OCI-LY7 (cell line): ENCODE data around the gene WNT9B. TPM values are rescaled to one million over a fixed set of nuclear protein-coding genes. Genes with fewer than 3 reads are reported as not detected.

Experiments
- BruUV-seq: library from RNA; stranded (reverse); fragments of 400-500 nt; replicated peaks from 2 replicates; lab custom pipeline; 2021; lab: Mats Ljungman, UMichigan
- CTCF ChIA-PET: fragments of 300-600 bp; sonication (Branson Sonifier 250); formaldehyde crosslinking; loops from one replicate; lab custom pipeline; 2022; ENCODE audit warnings: antibody characterized with exemption; ENCODE audit not compliant: unreplicated experiment; lab: Charles Lee
- POLR2A ChIA-PET: fragments of 300-600 bp; sonication (Branson Sonifier 250); formaldehyde crosslinking; loops from one replicate; lab custom pipeline; 2022; ENCODE audit warnings: antibody characterized with exemption; lab: Charles Lee
- DNase-seq: peaks from one replicate; pipeline ENCODE4 v3.0.0-alpha.2; 2015; ENCODE audit warnings: low spot score
- H2AFZ ChIP-seq: fragments of 200-600 bp; sonication (generic), shearing (Covaris generic); 2 replicates; pipeline ENCODE4 v1.6.1; 2014; ENCODE audit warnings: mild to moderate bottlenecking, antibody characterized with exemption, low read length, moderate library complexity
- H3K27ac ChIP-seq: fragments of 200-600 bp; sonication (generic); 2 replicates; pipeline ENCODE4 v1.5.1; 2014; ENCODE audit warnings: mixed run types, low read depth, mild to moderate bottlenecking, moderate library complexity, low read length, inconsistent platforms; ENCODE audit not compliant: poor library complexity, severe bottlenecking
- H3K36me3 ChIP-seq: fragments of 200-600 bp; sonication (generic); 2 replicates; pipeline ENCODE4 v1.6.1; 2014; ENCODE audit warnings: mild to moderate bottlenecking, antibody characterized with exemption, low read length, moderate library complexity, mixed read lengths; ENCODE audit not compliant: insufficient read depth
- H3K4me1 ChIP-seq: fragments of 200-600 bp; sonication (generic); 2 replicates; pipeline ENCODE4 v1.5.1; 2014; ENCODE audit warnings: mild to moderate bottlenecking, low read length; ENCODE audit not compliant: insufficient read depth, poor library complexity, severe bottlenecking
- H3K4me2 ChIP-seq: fragments of 200-600 bp; sonication (generic); 2 replicates; pipeline ENCODE4 v1.6.1; 2014; ENCODE audit warnings: mild to moderate bottlenecking, low read length
- H3K4me3 ChIP-seq: fragments of 200-600 bp; sonication (generic); 2 replicates; pipeline ENCODE4 v1.5.1; 2014; ENCODE audit warnings: mild to moderate bottlenecking, low read depth, low read length; ENCODE audit not compliant: poor library complexity, severe bottlenecking
- H3K79me2 ChIP-seq: fragments of 200-600 bp; sonication (generic); 2 replicates; pipeline ENCODE4 v1.6.1; 2016; ENCODE audit warnings: low read depth, mild to moderate bottlenecking, low read length, moderate library complexity, mixed read lengths; ENCODE audit not compliant: insufficient read depth
- H3K9me2 ChIP-seq: fragments of 200-600 bp; sonication (generic); 2 replicates; pipeline ENCODE4 v1.6.1; 2016; ENCODE audit warnings: mild to moderate bottlenecking, low read length, mixed read lengths; ENCODE audit not compliant: insufficient read depth
- H3K9me3 ChIP-seq: fragments of 200-600 bp; sonication (generic); 2 replicates; pipeline ENCODE4 v1.6.1; 2014; ENCODE audit warnings: mild to moderate bottlenecking, mixed run types, low read length, mixed read lengths
- H4K20me1 ChIP-seq: fragments of 200-600 bp; sonication (generic); 2 replicates; pipeline ENCODE4 v1.6.1; 2014; ENCODE audit warnings: mild to moderate bottlenecking, antibody characterized with exemption, low read length, moderate library complexity, mixed read lengths; ENCODE audit not compliant: insufficient read depth
- EZH2phosphoT487 ChIP-seq: fragments of 200-600 bp; sonication (generic); IDR thresholded peaks from 2 replicates; pipeline ENCODE4 v1.6.1; 2018; ENCODE audit warnings: low read depth, borderline replicate concordance, mild to moderate bottlenecking, mixed run types, antibody characterized with exemption, low read length, moderate library complexity, mixed read lengths
- intact Hi-C: fragments of 100-400 bp; cut with micrococcal nuclease; formaldehyde crosslinking; loops from one replicate; pipeline ENCODE4 v1.10.0; 2022; ENCODE audit not compliant: unreplicated experiment
- total RNA-seq, 2 experiments: library from RNA; depleted of rRNA in 1 of 2; stranded (reverse); fragments of >200 nt in 1 of 2; shearing (Covaris generic) in 1 of 2; gene quantifications; 2 replicates each; pipeline ENCODE4 v1.2.3, GENCODE V29; 2014 to 2022
- TF ChIP-seq, protein P1 (sequence below): fragments of 200-600 bp; sonication (generic); conservative IDR thresholded peaks from 2 replicates; pipeline ENCODE4 v1.5.1; 2014; ENCODE audit warnings: mild to moderate bottlenecking, antibody characterized with exemption, low read length, moderate library complexity, mixed read lengths

WNT9B gene
- total RNA-seq, 2 experiments from 2014 or later: not detected

DNA sequence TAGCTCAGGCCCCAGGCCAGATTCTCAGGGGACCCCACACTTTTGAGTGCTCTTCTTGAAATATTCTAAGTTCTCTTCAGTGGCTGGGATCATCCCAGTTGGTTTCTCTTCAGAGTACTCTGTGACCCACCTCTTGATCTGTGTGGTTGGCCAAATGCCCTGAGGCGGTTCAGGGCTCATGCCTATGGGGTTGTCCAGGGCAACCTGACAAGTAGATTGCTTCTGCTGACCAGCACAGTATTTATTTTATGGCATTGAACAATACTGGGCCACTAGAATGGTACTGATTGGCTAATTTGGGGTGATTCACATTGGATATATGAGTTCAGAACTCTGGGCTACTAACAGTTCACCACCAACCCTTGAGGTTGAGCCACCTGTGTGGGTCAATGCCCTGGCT lies 64.2 kb downstream of the WNT9B start:
- intact Hi-C loops: no loop called here
- H3K4me2 ChIP-seq: no peak overlapping the region
- ChIA-PET POLR2A (no interaction called here), CTCF (no interaction called here)
- H4K20me1 ChIP-seq: no peaks in the 10 kb centered on the region
- no peak overlapping the region for H3K27ac ChIP-seq
- H3K4me1 ChIP-seq: no peaks in the 10 kb centered on the region
- H3K36me3 ChIP-seq: no peaks in the 10 kb centered on the region
- DNase-seq: no peak
- H3K4me3 ChIP-seq: no peak overlapping the region
- TF ChIP-seq EZH2phosphoT487: no peak
- H2AFZ ChIP-seq: no peak overlapping the region
- H3K79me2 ChIP-seq: no peaks in the 10 kb centered on the region
- no peaks in the 10 kb centered on the region for H3K9me2 ChIP-seq
- no peaks in the 10 kb centered on the region for H3K9me3 ChIP-seq
- no TSS peak for BruUV-seq

- no peak overlapping the region for H3K4me3 ChIP-seq
Observed at GRCh38 chr17:46916211-46916610, 64.8 kb downstream of the WNT9B start.

DNA sequence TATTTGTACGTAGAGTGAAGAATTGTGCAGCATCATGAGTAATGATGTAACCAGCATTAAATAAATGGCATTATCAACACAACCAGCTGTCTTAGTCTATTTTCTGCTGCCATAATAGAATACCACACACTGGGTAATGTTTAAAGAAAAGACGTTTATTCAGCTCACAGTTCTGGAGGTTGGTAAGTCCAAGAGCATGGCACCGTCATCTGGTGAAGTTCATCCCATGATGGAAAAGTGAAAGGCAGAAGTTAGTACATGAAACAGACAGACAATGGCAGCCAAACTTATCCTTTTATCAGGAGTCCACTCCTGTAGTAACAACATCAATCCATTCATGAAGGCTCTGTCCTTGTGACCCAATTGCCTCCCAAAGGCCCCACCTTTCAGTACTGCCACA lies 65.2 kb downstream of the WNT9B start:
- H3K27ac ChIP-seq: no peak overlapping the region
- no peaks in the 10 kb centered on the region for H4K20me1 ChIP-seq
- no peak for DNase-seq
- H3K9me2 ChIP-seq: no peaks in the 10 kb centered on the region
- no peak for TF ChIP-seq EZH2phosphoT487
- TF ChIP-seq, protein P1, sequence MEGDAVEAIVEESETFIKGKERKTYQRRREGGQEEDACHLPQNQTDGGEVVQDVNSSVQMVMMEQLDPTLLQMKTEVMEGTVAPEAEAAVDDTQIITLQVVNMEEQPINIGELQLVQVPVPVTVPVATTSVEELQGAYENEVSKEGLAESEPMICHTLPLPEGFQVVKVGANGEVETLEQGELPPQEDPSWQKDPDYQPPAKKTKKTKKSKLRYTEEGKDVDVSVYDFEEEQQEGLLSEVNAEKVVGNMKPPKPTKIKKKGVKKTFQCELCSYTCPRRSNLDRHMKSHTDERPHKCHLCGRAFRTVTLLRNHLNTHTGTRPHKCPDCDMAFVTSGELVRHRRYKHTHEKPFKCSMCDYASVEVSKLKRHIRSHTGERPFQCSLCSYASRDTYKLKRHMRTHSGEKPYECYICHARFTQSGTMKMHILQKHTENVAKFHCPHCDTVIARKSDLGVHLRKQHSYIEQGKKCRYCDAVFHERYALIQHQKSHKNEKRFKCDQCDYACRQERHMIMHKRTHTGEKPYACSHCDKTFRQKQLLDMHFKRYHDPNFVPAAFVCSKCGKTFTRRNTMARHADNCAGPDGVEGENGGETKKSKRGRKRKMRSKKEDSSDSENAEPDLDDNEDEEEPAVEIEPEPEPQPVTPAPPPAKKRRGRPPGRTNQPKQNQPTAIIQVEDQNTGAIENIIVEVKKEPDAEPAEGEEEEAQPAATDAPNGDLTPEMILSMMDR: no peak
- H3K4me3 ChIP-seq: no peak overlapping the region
- no peak overlapping the region for H3K4me2 ChIP-seq
- H3K79me2 ChIP-seq: no peaks in the 10 kb centered on the region
- H3K4me1 ChIP-seq: no peaks in the 10 kb centered on the region
- no peaks in the 10 kb centered on the region for H3K36me3 ChIP-seq
- intact Hi-C loops: no loop called here
- H2AFZ ChIP-seq: no peak overlapping the region
- no peaks in the 10 kb centered on the region for H3K9me3 ChIP-seq
- ChIA-PET CTCF (no interaction called here), POLR2A (no interaction called here)
- BruUV-seq: no TSS peak

More at GRCh38 chr17:46916211-46916610, 64.8 kb downstream of the WNT9B start:
- H3K79me2 ChIP-seq: no peaks in the 10 kb centered on the region
- CTCF ChIA-PET: no interaction called here
- BruUV-seq: no TSS peak
- intact Hi-C loops: no loop called here
- no peaks in the 10 kb centered on the region for H3K4me1 ChIP-seq
- no peaks in the 10 kb centered on the region for H4K20me1 ChIP-seq
- no peaks in the 10 kb centered on the region for H3K9me3 ChIP-seq
- no peak overlapping the region for H3K4me2 ChIP-seq
- POLR2A ChIA-PET: no interaction called here
- TF ChIP-seq, protein P1: no peak
- TF ChIP-seq EZH2phosphoT487: no peak
- H3K27ac ChIP-seq: no peak overlapping the region
- no peaks in the 10 kb centered on the region for H3K36me3 ChIP-seq
- DNase-seq: no peak
- no peak overlapping the region for H2AFZ ChIP-seq
- H3K9me2 ChIP-seq: no peaks in the 10 kb centered on the region
